Esophagus squamous epithelium (tissue), 5 donors: ENCODE results near the gene PCDH9. TPM values are rescaled to one million over a fixed set of nuclear protein-coding genes. Genes with fewer than 3 reads are reported as not detected.

Experiments
- DNase-seq: peaks from one replicate; lab custom pipeline; 2025; lab: John Stamatoyannopoulos, UW
- H3K27ac ChIP-seq, 4 donors: fragments of 200-600 bp; sonication (generic); one replicate each; pipeline ENCODE4 v1.5.1; 2016 to 2019; ENCODE audit warnings: mild to moderate bottlenecking in 1 of 4
- H3K27me3 ChIP-seq, 4 donors: fragments of 200-600 bp; sonication (generic); 1 replicate in 3 of 4; 2 replicates in 1 of 4; pipeline versions ENCODE4 v1.5.1 to v1.6.0; 2017 to 2021; ENCODE audit warnings: antibody characterized with exemption in 1 of 4
- H3K36me3 ChIP-seq, 3 donors: fragments of 200-600 bp; sonication (generic); one replicate each; pipeline ENCODE4 v1.5.1; 2016 to 2019
- H3K4me1 ChIP-seq, 3 donors: fragments of 200-600 bp; sonication (generic); one replicate each; pipeline ENCODE4 v1.5.1; 2017 to 2019
- H3K4me3 ChIP-seq, 4 donors: fragments of 200-600 bp; sonication (generic); 1 replicate in 3 of 4; 2 replicates in 1 of 4; pipeline ENCODE4 v1.5.1; 2016 to 2019; ENCODE audit warnings: mild to moderate bottlenecking in 2 of 4, moderate library complexity in 1 of 4
- H3K9me3 ChIP-seq, 3 donors: fragments of 200-600 bp; sonication (generic); one replicate each; pipeline ENCODE4 v1.5.1; 2016 to 2019
- CTCF ChIP-seq, 6 experiments: fragments of 450-650 bp in 4 of 6; fragments of 200-600 bp in 2 of 6; sonication (generic) in 2 of 6; IDR thresholded peaks; one replicate each; pipeline ENCODE4 v1.5.1; 2016 to 2019; ENCODE audit warnings: antibody characterized with exemption in 6 of 6, mild to moderate bottlenecking in 4 of 6, moderate library complexity in 4 of 6
- POLR2A ChIP-seq, 4 donors: fragments of 450-650 bp; IDR thresholded peaks; one replicate each; pipeline ENCODE4 v1.6.1; 2017; ENCODE audit warnings: antibody characterized with exemption in 4 of 4, mild to moderate bottlenecking in 4 of 4, moderate library complexity in 3 of 4
- WGBS, 2 donors: methylation state at CpG; one replicate each; pipeline ENCODE4 v1.1.5; 2018; 5-methylcytosine and 5-hydroxymethylcytosine counted together
- intact Hi-C: fragments of 100-400 bp; cut with DNase I; formaldehyde crosslinking; loops from one replicate; pipeline ENCODE4 v1.15.0; 2022
- total RNA-seq, 4 donors: library from RNA; depleted of rRNA; stranded (reverse); fragments of >200 nt; gene quantifications; one replicate each; pipeline ENCODE4 v1.1.0, GENCODE V29; 2016
- donor health status: DM: yes; HTN: yes; CAD: no.

Gene PCDH9
- total RNA-seq, 4 donors from 2014 or later = 0.04 to 1.9 (median 0.45) TPM

- WGBS, 2 donors = 86% methylated on average over 1 of the region's 1 CpG
- H3K27ac ChIP-seq = no peak overlapping the region
- H3K4me3 ChIP-seq = no peak overlapping the region
- no peaks in the 10 kb centered on the region for H3K9me3 ChIP-seq
- DNase-seq = no peak
- H3K36me3 ChIP-seq = no peaks in the 10 kb centered on the region
- TF ChIP-seq CTCF (IDR thresholded peaks at IDR 0.05) (no peak), POLR2A (IDR thresholded peaks at IDR 0.05) (no peak)
- no peaks in the 10 kb centered on the region for H3K4me1 ChIP-seq
- intact Hi-C loops = no loop called here
- H3K27me3 ChIP-seq = no peaks in the 10 kb centered on the region
These were observed 741.0 kb downstream of the PCDH9 start for GRCh38 chr13:66489172-66489571.

- H3K36me3 ChIP-seq = no peaks in the 10 kb centered on the region
- 76 to 78% methylated on average over 8 to 9 of the region's 9 CpGs for WGBS, 2 donors
- intact Hi-C loops = no loop called here
- H3K4me1 ChIP-seq = no peaks in the 10 kb centered on the region
- no peaks in the 10 kb centered on the region for H3K9me3 ChIP-seq
- H3K4me3 ChIP-seq = no peak overlapping the region
- no peak overlapping the region for H3K27ac ChIP-seq
- no peak for DNase-seq
- H3K27me3 ChIP-seq = no peaks in the 10 kb centered on the region
- TF ChIP-seq CTCF (IDR thresholded peaks at IDR 0.05) (no peak), POLR2A (IDR thresholded peaks at IDR 0.05) (no peak)
These were observed 746.4 kb downstream of the PCDH9 start for GRCh38 chr13:66483712-66484111.

- 40 to 69% methylated on average over 4 of the region's 4 CpGs for WGBS, 2 donors
- no peaks in the 10 kb centered on the region for H3K36me3 ChIP-seq
- no peaks in the 10 kb centered on the region for H3K4me1 ChIP-seq
- DNase-seq = no peak
- H3K4me3 ChIP-seq = no peak overlapping the region
- no peaks in the 10 kb centered on the region for H3K9me3 ChIP-seq
- intact Hi-C loops = no loop called here
- no peaks in the 10 kb centered on the region for H3K27me3 ChIP-seq
- no peak overlapping the region for H3K27ac ChIP-seq
- TF ChIP-seq CTCF (IDR thresholded peaks at IDR 0.05) (no peak), POLR2A (IDR thresholded peaks at IDR 0.05) (no peak)
These were observed 747.3 kb downstream of the PCDH9 start for GRCh38 chr13:66482836-66483235.

GRCh38 chr13:66477816-66478215, 752.3 kb downstream of the PCDH9 start:
- DNase-seq = no peak
- H3K27me3 ChIP-seq = no peaks in the 10 kb centered on the region
- no peak overlapping the region for H3K27ac ChIP-seq
- H3K36me3 ChIP-seq = no peaks in the 10 kb centered on the region
- 76 to 77% methylated on average over 4 of the region's 4 CpGs for WGBS, 2 donors
- intact Hi-C loops = no loop called here
- H3K4me1 ChIP-seq = no peaks in the 10 kb centered on the region
- no peak overlapping the region for H3K4me3 ChIP-seq
- H3K9me3 ChIP-seq = no peaks in the 10 kb centered on the region
- TF ChIP-seq CTCF (IDR thresholded peaks at IDR 0.05) (no peak), POLR2A (IDR thresholded peaks at IDR 0.05) (no peak)

GRCh38 chr13:66475061-66475460, 755.1 kb downstream of the PCDH9 start:
- no peak for TF ChIP-seq POLR2A (IDR thresholded peaks at IDR 0.05)
- no peak for TF ChIP-seq CTCF (IDR thresholded peaks at IDR 0.05)
- H3K9me3 ChIP-seq = no peaks in the 10 kb centered on the region
- intact Hi-C loops = no loop called here
- no peak overlapping the region for H3K4me3 ChIP-seq
- no peak for DNase-seq
- H3K36me3 ChIP-seq = no peaks in the 10 kb centered on the region
- no peaks in the 10 kb centered on the region for H3K4me1 ChIP-seq
- no peaks in the 10 kb centered on the region for H3K27me3 ChIP-seq
- H3K27ac ChIP-seq = no peak overlapping the region
